ENCODE data around the gene ADAMTSL1.
"Not testable (repeated sequence)": the region's sequence is repeated elsewhere in the genome, so short reads cannot be mapped to it uniquely, and the experiment has no call there.

ADAMTSL1 gene

GRCh38 chr9:18911714-18912342, 437.9 kb downstream of the ADAMTSL1 start:
- Histone ChIP-seq H3K27me3 (ENCODE audit: low read depth, low read length) (no peaks in the 10 kb centered on the region), H3K4me3 (ENCODE audit: low read depth in 1 of 2, low read length in 2 of 2) (no peak overlapping the region), H3K4me1 (ENCODE audit: control insufficient read depth in 1 of 2, insufficient read depth in 2 of 2, low read length in 2 of 2) (peaks cover 0 to 3% of the 10 kb centered on the region in 2 donors), H3K27ac (ENCODE audit: low read length) (no peak overlapping the region), H3K36me3 (ENCODE audit: control insufficient read depth in 1 of 2, insufficient read depth in 2 of 2, low read length in 2 of 2) (peaks cover 0 to 12% of the 10 kb centered on the region in 2 donors), H3K9me3 (ENCODE audit: control insufficient read depth in 1 of 2, low read length in 2 of 2) (no peaks in the 10 kb centered on the region)

GRCh38 chr9:18920141-18921084, 446.5 kb downstream of the ADAMTSL1 start:
- H3K27me3 ChIP-seq (ENCODE audit: low read depth, low read length), result no peaks in the 10 kb centered on the region
- peaks cover 0 to 10% of the 10 kb centered on the region in 2 donors for H3K4me1 ChIP-seq (ENCODE audit: control insufficient read depth in 1 of 2, insufficient read depth in 2 of 2, low read length in 2 of 2)
- no peak overlapping the region for H3K27ac ChIP-seq (ENCODE audit: low read length)
- H3K4me3 ChIP-seq (ENCODE audit: low read depth in 1 of 2, low read length in 2 of 2), result no peak overlapping the region
- no peaks in the 10 kb centered on the region for H3K9me3 ChIP-seq (ENCODE audit: control insufficient read depth in 1 of 2, low read length in 2 of 2)
- H3K36me3 ChIP-seq (ENCODE audit: control insufficient read depth in 1 of 2, insufficient read depth in 2 of 2, low read length in 2 of 2), result no peaks in the 10 kb centered on the region

GRCh38 chr9:18921366-18922075, 447.6 kb downstream of the ADAMTSL1 start:
- Histone ChIP-seq H3K27ac (ENCODE audit: low read length) (no peak overlapping the region), H3K27me3 (ENCODE audit: low read depth, low read length) (no peaks in the 10 kb centered on the region), H3K36me3 (ENCODE audit: control insufficient read depth in 1 of 2, insufficient read depth in 2 of 2, low read length in 2 of 2) (no peaks in the 10 kb centered on the region), H3K4me3 (ENCODE audit: low read depth in 1 of 2, low read length in 2 of 2) (no peak overlapping the region), H3K9me3 (ENCODE audit: control insufficient read depth in 1 of 2, low read length in 2 of 2) (no peaks in the 10 kb centered on the region), H3K4me1 (ENCODE audit: control insufficient read depth in 1 of 2, insufficient read depth in 2 of 2, low read length in 2 of 2) (peaks cover 0 to 10% of the 10 kb centered on the region in 2 donors)

GRCh38 chr9:18922161-18922885, 448.4 kb downstream of the ADAMTSL1 start:
- Histone ChIP-seq H3K27ac (ENCODE audit: low read length) (no peak overlapping the region), H3K4me3 (ENCODE audit: low read depth in 1 of 2, low read length in 2 of 2) (no peak overlapping the region), H3K9me3 (ENCODE audit: control insufficient read depth in 1 of 2, low read length in 2 of 2) (no peaks in the 10 kb centered on the region), H3K4me1 (ENCODE audit: control insufficient read depth in 1 of 2, insufficient read depth in 2 of 2, low read length in 2 of 2) (peaks cover 0 to 10% of the 10 kb centered on the region in 2 donors), H3K36me3 (ENCODE audit: control insufficient read depth in 1 of 2, insufficient read depth in 2 of 2, low read length in 2 of 2) (no peaks in the 10 kb centered on the region), H3K27me3 (ENCODE audit: low read depth, low read length) (no peaks in the 10 kb centered on the region)

GRCh38 chr9:18923167-18923566, 449.2 kb downstream of the ADAMTSL1 start:
- Histone ChIP-seq H3K4me1 (ENCODE audit: control insufficient read depth in 1 of 2, insufficient read depth in 2 of 2, low read length in 2 of 2) (peaks cover 0 to 10% of the 10 kb centered on the region in 2 donors), H3K27me3 (ENCODE audit: low read depth, low read length) (no peaks in the 10 kb centered on the region), H3K36me3 (ENCODE audit: control insufficient read depth in 1 of 2, insufficient read depth in 2 of 2, low read length in 2 of 2) (no peaks in the 10 kb centered on the region), H3K9me3 (ENCODE audit: control insufficient read depth in 1 of 2, low read length in 2 of 2) (no peaks in the 10 kb centered on the region), H3K4me3 (ENCODE audit: low read depth in 1 of 2, low read length in 2 of 2) (no peak overlapping the region), H3K27ac (ENCODE audit: low read length) (no peak overlapping the region)

- Histone ChIP-seq H3K4me3 (ENCODE audit: low read depth in 1 of 2, low read length in 2 of 2) (no peak overlapping the region), H3K36me3 (ENCODE audit: control insufficient read depth in 1 of 2, insufficient read depth in 2 of 2, low read length in 2 of 2) (no peaks in the 10 kb centered on the region), H3K9me3 (ENCODE audit: control insufficient read depth in 1 of 2, low read length in 2 of 2) (no peaks in the 10 kb centered on the region), H3K27ac (ENCODE audit: low read length) (no peak overlapping the region), H3K4me1 (ENCODE audit: control insufficient read depth in 1 of 2, insufficient read depth in 2 of 2, low read length in 2 of 2) (peaks cover 0 to 10% of the 10 kb centered on the region in 2 donors), H3K27me3 (ENCODE audit: low read depth, low read length) (no peaks in the 10 kb centered on the region)
These were observed 449.9 kb downstream of the ADAMTSL1 start for GRCh38 chr9:18923671-18924430.

- no peaks in the 10 kb centered on the region for H3K9me3 ChIP-seq (ENCODE audit: control insufficient read depth in 1 of 2, low read length in 2 of 2)
- no peaks in the 10 kb centered on the region for H3K36me3 ChIP-seq (ENCODE audit: control insufficient read depth in 1 of 2, insufficient read depth in 2 of 2, low read length in 2 of 2)
- peaks cover 0 to 6% of the 10 kb centered on the region in 2 donors for H3K4me1 ChIP-seq (ENCODE audit: control insufficient read depth in 1 of 2, insufficient read depth in 2 of 2, low read length in 2 of 2)
- H3K27ac ChIP-seq (ENCODE audit: low read length), result no peak overlapping the region
- no peaks in the 10 kb centered on the region for H3K27me3 ChIP-seq (ENCODE audit: low read depth, low read length)
- H3K4me3 ChIP-seq (ENCODE audit: low read depth in 1 of 2, low read length in 2 of 2), result no peak overlapping the region
These were observed 451.9 kb downstream of the ADAMTSL1 start for GRCh38 chr9:18925880-18926279.

- no peaks in the 10 kb centered on the region for H3K27me3 ChIP-seq (ENCODE audit: low read depth, low read length)
- H3K4me1 ChIP-seq (ENCODE audit: control insufficient read depth in 1 of 2, insufficient read depth in 2 of 2, low read length in 2 of 2), result peaks cover 0 to 6% of the 10 kb centered on the region in 2 donors
- no peaks in the 10 kb centered on the region for H3K9me3 ChIP-seq (ENCODE audit: control insufficient read depth in 1 of 2, low read length in 2 of 2)
- H3K36me3 ChIP-seq (ENCODE audit: control insufficient read depth in 1 of 2, insufficient read depth in 2 of 2, low read length in 2 of 2), result no peaks in the 10 kb centered on the region
- no peak overlapping the region for H3K27ac ChIP-seq (ENCODE audit: low read length)
- H3K4me3 ChIP-seq (ENCODE audit: low read depth in 1 of 2, low read length in 2 of 2), result no peak overlapping the region
These were observed 452.6 kb downstream of the ADAMTSL1 start for GRCh38 chr9:18926513-18926912.

GRCh38 chr9:18928711-18929110, 454.8 kb downstream of the ADAMTSL1 start:
- Histone ChIP-seq H3K27me3 (ENCODE audit: low read depth, low read length) (no peaks in the 10 kb centered on the region), H3K4me3 (ENCODE audit: low read depth in 1 of 2, low read length in 2 of 2) (no peak overlapping the region), H3K9me3 (ENCODE audit: control insufficient read depth in 1 of 2, low read length in 2 of 2) (no peaks in the 10 kb centered on the region), H3K36me3 (ENCODE audit: control insufficient read depth in 1 of 2, insufficient read depth in 2 of 2, low read length in 2 of 2) (no peaks in the 10 kb centered on the region), H3K4me1 (ENCODE audit: control insufficient read depth in 1 of 2, insufficient read depth in 2 of 2, low read length in 2 of 2) (no peaks in the 10 kb centered on the region), H3K27ac (ENCODE audit: low read length) (no peak overlapping the region)

- H3K9me3 ChIP-seq (ENCODE audit: control insufficient read depth in 1 of 2, low read length in 2 of 2); H3K27me3 ChIP-seq (ENCODE audit: low read depth, low read length); H3K4me1 ChIP-seq (ENCODE audit: control insufficient read depth in 1 of 2, insufficient read depth in 2 of 2, low read length in 2 of 2); H3K4me3 ChIP-seq (ENCODE audit: low read depth in 1 of 2, low read length in 2 of 2); H3K36me3 ChIP-seq (ENCODE audit: control insufficient read depth in 1 of 2, insufficient read depth in 2 of 2, low read length in 2 of 2); H3K27ac ChIP-seq (ENCODE audit: low read length): not testable (repeated sequence)
These were observed 456.7 kb downstream of the ADAMTSL1 start for GRCh38 chr9:18930611-18931010.
